Measurements from ENCODE around the gene HHATL. TPM values are rescaled to one million over a fixed set of nuclear protein-coding genes. Genes with fewer than 3 reads are reported as not detected.

The HHATL gene
- polyA plus RNA-seq, 1 experiment: not detected

GRCh38 chr3:42659451-42660130, 43.0 kb downstream of the HHATL start:
- TF ChIP-seq CTCF (IDR thresholded peaks at IDR 0.05; ENCODE audit: insufficient read depth, low read depth, low read length): no peak
- ChIA-PET POLR2A (no interaction called here), CTCF (interaction anchor here (2.1 kb wide), 1 partner anchor 83 kb away, joined by 7 read pairs; no protein-coding TSS in a partner anchor)
- no peak for DNase-seq (ENCODE audit: low read depth)
- Histone ChIP-seq H3K36me3 (ENCODE audit: control insufficient read depth, insufficient read depth, low read length) (peaks cover 29% of the 10 kb centered on the region), H3K27me3 (ENCODE audit: control insufficient read depth, insufficient read depth, low read length) (no peaks in the 10 kb centered on the region), H3K4me3 (ENCODE audit: low read depth, low read length) (no peak overlapping the region)

- no peaks in the 10 kb centered on the region for H3K27me3 ChIP-seq (ENCODE audit: control insufficient read depth, insufficient read depth, low read length)
- peaks cover 29% of the 10 kb centered on the region for H3K36me3 ChIP-seq (ENCODE audit: control insufficient read depth, insufficient read depth, low read length)
- DNase-seq (ENCODE audit: low read depth): no peak
- TF ChIP-seq CTCF (IDR thresholded peaks at IDR 0.05; ENCODE audit: insufficient read depth, low read depth, low read length): no peak
- H3K4me3 ChIP-seq (ENCODE audit: low read depth, low read length): no peak overlapping the region
- ChIA-PET CTCF (interaction anchor here (0.9 to 2.1 kb wide), 2 partner anchors 84 to 97 kb away, joined by 3 to 7 read pairs; no protein-coding TSS in a partner anchor), POLR2A (no interaction called here)
These were observed 43.7 kb downstream of the HHATL start for GRCh38 chr3:42658771-42659390.

- peaks cover 27% of the 10 kb centered on the region for H3K36me3 ChIP-seq (ENCODE audit: control insufficient read depth, insufficient read depth, low read length)
- no peaks in the 10 kb centered on the region for H3K27me3 ChIP-seq (ENCODE audit: control insufficient read depth, insufficient read depth, low read length)
- POLR2A ChIA-PET: interaction anchor here (0.6 kb wide), 1 partner anchor 11 kb away, joined by 3 read pairs; no protein-coding TSS in a partner anchor
- DNase-seq (ENCODE audit: low read depth): no peak
- no peak for TF ChIP-seq CTCF (IDR thresholded peaks at IDR 0.05; ENCODE audit: insufficient read depth, low read depth, low read length)
- CTCF ChIA-PET: interaction anchor here (0.9 to 2.1 kb wide), 2 partner anchors 84 to 97 kb away, joined by 3 to 7 read pairs; no protein-coding TSS in a partner anchor
- no peak overlapping the region for H3K4me3 ChIP-seq (ENCODE audit: low read depth, low read length)
These were observed 44.4 kb downstream of the HHATL start for GRCh38 chr3:42658091-42658770.

- TF ChIP-seq CTCF (IDR thresholded peaks at IDR 0.05; ENCODE audit: insufficient read depth, low read depth, low read length): no peak
- ChIA-PET CTCF (interaction anchor here (2.1 kb wide), 1 partner anchor 85 kb away, joined by 7 read pairs; no protein-coding TSS in a partner anchor), POLR2A (interaction anchor here (0.6 kb wide), 1 partner anchor 12 kb away, joined by 3 read pairs; no protein-coding TSS in a partner anchor)
These were observed 44.9 kb downstream of the HHATL start for GRCh38 chr3:42657675-42658074.

More at GRCh38 chr3:42657675-42658074, 44.9 kb downstream of the HHATL start:
- Histone ChIP-seq H3K36me3 (ENCODE audit: control insufficient read depth, insufficient read depth, low read length) (peaks cover 26% of the 10 kb centered on the region), H3K4me3 (ENCODE audit: low read depth, low read length) (no peak overlapping the region), H3K27me3 (ENCODE audit: control insufficient read depth, insufficient read depth, low read length) (no peaks in the 10 kb centered on the region)
- no peak for DNase-seq (ENCODE audit: low read depth)

Data from BJ (cell line).